NCI-H146 (cell line): ENCODE results near the gene LRRC36.

ENCODE experiments used
- DNase-seq: peaks from one replicate; lab custom pipeline; 2025; lab: John Stamatoyannopoulos, UW

The LRRC36 gene

DNA sequence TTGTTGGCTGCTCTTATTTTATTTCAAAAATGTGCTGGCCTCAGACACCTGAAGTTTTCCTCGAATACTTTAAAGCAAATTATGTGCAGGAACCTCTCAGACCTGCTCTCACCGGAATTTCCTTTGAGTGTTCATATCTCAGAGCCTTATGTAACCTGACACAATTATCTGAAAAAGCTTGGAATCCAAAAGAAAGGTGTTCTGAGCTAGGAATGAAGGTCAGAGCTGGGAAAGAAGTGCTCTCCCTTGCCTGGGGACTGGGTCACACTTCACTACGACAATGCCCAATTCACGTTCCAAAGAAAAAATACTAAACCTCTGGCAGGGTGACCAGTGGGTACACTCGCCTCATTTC is 97.6 kb downstream of the LRRC36 start:
- no peak for DNase-seq

- no peak for DNase-seq
These were observed 98.4 kb downstream of the LRRC36 start for GRCh38 chr16:67425061-67425460.

- no peak for DNase-seq
These were observed 99.0 kb downstream of the LRRC36 start for GRCh38 chr16:67425580-67425979.

DNA sequence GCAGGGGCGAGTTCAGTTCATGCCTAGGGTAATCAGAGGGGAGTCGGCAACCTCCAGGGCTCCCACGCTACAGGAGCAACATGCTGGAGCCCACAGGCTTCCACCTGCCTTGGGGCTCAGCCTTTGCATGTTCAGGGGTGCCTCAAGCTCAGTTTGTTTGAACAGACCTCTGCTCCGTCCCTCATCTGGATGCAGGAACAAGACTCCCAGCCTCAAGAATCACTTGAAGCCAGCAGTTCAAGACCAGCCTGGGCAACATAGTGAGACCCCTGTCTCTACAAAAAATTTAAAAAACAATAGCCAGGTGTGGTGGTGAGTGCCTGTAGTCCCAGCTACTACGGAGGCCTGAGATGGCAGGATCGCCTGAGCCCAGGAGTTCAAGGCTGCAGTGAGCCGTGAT is 99.4 kb downstream of the LRRC36 start:
- no peak for DNase-seq

- DNase-seq: no peak
These were observed 100.3 kb downstream of the LRRC36 start for GRCh38 chr16:67426950-67427349.

DNA sequence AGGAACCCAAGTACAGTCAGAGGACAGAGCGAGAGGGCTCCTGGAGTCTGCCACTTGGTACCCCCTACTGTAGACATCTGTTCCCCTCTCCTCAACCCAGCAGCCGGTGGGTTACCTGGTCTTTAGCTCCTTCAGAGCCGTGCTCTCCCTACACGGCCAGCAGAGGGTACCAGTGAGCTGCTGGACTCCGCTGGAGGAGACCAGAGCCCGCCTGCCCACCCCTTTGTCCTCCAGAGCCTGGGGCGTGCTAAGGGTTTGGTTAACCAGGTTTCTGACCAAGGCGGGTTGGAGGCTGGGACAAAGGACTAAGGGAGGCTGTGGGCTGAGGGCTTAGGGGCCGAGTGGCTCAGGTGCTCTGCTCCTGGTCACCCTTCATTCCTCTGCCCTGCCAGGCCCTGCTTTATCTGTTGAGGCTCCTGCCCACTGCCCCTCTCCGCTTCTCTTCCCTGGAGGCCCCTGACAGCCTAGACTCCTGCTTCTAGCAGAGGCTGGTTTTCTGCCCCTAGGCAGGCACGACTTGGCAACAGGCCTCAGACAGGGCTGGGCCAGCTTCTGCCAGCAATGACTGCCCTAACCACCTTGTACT is 101.6 kb downstream of the LRRC36 start:
- DNase-seq: peak; percentile 75

DNA sequence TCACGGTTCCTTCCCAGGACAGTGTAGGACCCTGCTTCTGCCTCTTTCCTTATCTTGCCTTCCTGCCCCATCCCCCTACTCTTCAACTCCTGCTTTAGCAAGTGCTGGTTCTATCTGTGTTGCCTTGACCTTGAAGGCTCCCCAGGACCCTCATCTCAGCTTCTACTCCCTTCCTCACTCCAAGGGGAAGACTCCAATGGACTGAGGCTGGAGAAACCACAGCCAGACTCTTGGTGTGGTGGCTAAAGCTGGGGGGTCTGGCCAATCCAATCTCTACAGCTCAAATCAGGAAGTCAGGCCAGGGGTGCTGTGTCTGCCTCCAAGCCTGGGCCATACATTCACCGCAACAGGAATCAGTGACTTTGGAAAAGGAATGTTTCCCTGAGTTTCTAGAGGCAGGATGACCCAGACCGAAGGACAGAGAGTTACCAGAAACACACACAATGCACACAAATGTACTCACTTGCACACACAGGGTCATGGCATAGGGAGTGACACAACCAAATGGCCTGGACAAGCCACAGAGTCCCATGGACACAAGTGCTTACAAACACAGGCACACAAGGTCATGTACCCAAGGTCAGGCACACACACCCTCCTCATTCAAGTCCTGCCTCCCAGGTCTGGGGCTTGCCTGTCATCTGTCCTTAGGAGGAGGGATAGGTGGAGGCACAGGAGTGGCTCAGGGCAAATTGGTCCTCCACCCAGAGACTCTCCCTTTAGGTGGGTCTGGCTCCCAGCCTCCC is 102.6 kb downstream of the LRRC36 start:
- DNase-seq: no peak

- no peak for DNase-seq
These were observed 103.3 kb downstream of the LRRC36 start for GRCh38 chr16:67429799-67430503.

DNA sequence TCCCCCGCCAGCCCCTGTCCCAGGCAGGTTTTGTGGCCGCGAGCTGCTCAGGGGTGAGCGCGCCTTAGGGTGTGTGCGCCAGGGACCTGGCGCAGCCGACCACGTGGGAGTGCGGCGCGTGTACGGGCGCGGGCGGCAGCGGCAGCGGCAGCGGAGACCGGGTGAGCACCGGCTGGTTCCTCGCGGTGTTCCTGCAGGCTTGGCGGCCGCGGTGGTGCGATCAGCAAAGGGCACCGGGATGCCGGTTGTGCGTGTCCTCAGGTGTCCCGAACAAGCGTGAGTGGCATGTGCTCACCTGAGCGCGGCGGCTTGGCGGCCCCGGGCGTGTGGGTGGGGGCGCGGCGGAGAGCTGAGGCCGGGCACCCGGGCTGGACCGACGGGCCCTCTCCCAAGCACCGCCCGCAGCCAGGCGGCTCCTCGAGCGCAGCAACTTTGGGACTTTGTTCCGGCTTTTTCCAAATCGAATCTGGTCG is 103.9 kb downstream of the LRRC36 start:
- peak; percentile 35 for DNase-seq

DNA sequence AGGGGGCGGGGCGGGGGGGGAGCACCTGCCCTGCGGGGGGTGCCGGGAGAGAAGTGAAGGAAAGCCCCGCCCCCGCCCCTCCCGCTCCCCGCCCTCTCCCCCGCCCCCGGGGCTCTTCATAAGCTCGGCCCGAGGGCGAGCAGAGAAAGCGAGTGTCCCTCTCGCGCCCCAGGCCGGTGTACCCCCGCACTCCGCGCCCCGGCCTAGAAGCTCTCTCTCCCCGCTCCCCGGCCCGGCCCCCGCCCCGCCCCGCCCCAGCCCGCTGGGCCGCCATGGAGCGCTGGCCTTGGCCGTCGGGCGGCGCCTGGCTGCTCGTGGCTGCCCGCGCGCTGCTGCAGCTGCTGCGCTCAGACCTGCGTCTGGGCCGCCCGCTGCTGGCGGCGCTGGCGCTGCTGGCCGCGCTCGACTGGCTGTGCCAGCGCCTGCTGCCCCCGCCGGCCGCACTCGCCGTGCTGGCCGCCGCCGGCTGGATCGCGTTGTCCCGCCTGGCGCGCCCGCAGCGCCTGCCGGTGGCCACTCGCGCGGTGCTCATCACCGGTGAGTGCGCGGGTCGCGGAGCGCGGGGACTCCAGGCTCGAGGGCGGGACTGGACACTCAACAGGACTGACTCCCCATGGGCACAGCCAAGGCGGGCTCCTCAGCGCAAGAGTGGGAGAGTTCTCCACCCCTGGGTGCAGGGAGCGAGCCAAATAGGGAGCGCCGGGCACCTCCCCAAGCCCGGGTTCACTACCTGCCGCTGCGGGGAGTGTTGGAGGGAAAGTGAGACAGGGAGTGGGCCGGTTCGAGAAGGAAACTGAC is 104.6 kb downstream of the LRRC36 start, which contains the start of gene HSD11B2:
Gene HSD11B2, plus strand, starts transcription at position 145 of the 798 bp plus-strand sequence. Its CDS starts 128 bp downstream, at position 273.
- peak; percentile 81 for DNase-seq

GRCh38 chr16:67431775-67432505 is 105.3 kb downstream of the LRRC36 start:
- peak; percentile 69 for DNase-seq

DNA sequence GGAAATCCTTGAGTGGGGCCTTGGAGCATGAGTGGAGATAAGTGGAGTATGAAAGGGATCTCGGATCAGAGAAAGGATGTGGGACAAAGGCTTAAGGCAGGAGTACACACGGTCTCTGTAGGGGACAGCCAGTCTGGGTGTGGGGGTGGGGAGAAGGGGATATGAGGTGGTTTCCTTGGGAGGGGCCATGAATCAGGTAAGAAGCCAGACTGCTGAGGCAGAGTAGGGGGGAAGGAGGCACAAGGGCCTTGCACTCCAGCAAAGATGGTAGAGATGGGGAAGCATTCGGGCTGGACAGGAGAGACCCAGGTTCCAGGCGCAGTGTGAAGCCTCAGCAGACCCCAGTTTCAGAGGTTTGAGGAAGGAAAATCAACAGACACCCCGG is 105.9 kb downstream of the LRRC36 start:
- DNase-seq: no peak

DNA sequence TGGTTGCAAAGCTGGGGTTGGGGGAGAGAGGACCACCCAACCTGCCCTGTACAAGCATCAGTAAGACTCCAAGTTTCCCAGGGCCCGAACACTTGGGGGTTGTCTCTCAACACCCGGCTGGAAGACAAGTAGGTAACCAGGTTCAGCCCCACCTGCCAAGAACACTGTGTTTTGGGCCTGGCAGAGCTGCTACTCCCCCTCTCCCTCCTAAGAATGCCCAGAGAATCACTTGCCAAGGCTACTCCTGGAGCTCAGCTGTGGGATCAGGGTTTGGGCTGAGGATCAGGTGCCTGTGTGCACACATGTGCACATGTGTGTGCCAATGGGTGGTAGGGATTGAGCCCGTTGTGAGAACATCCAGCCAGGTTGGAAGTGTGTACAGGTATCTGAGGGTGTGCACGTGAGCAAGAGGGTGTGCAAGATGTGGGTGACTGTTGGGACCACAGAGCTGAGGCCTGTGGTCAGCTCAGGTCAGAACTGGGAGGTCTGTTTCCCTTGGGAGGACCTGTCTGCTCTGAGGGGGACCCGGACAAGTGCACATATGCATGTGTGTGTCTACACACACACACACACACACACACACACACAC is 106.6 kb downstream of the LRRC36 start:
- no peak for DNase-seq
